ENCODE data around the gene TLR8. TPM values are rescaled to one million over a fixed set of nuclear protein-coding genes. Genes with fewer than 3 reads are reported as not detected.
A peak's percentile ranks its signal among the peaks of the same experiment; 100 is the strongest.

Gene TLR8
- total RNA-seq, 2 experiments from 2014 or later, result not detected

DNA sequence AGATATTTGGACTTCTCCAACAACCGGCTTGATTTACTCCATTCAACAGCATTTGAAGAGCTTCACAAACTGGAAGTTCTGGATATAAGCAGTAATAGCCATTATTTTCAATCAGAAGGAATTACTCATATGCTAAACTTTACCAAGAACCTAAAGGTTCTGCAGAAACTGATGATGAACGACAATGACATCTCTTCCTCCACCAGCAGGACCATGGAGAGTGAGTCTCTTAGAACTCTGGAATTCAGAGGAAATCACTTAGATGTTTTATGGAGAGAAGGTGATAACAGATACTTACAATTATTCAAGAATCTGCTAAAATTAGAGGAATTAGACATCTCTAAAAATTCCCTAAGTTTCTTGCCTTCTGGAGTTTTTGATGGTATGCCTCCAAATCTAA is 19.3 kb upstream of the TLR8 start:
- H3K4me3 Mint-ChIP-seq, result no peak overlapping the region
- H3K27me3 Mint-ChIP-seq, result peaks cover 1% of the 10 kb centered on the region
- no peak overlapping the region for H3K27ac Mint-ChIP-seq
- ChIA-PET POLR2A (no interaction called here), CTCF (interaction anchor here (0.6 kb wide), 1 partner anchor 113 kb away, joined by 3 read pairs; no protein-coding TSS in a partner anchor)
- DNase-seq, result no peak
- intact Hi-C loops (cut with micrococcal nuclease), result no loop called here
- H3K4me1 Mint-ChIP-seq (ENCODE audit: low read depth), result peaks cover 11% of the 10 kb centered on the region
- no peaks in the 10 kb centered on the region for H3K9me3 Mint-ChIP-seq
- no peaks in the 10 kb centered on the region for H3K36me3 Mint-ChIP-seq

DNA sequence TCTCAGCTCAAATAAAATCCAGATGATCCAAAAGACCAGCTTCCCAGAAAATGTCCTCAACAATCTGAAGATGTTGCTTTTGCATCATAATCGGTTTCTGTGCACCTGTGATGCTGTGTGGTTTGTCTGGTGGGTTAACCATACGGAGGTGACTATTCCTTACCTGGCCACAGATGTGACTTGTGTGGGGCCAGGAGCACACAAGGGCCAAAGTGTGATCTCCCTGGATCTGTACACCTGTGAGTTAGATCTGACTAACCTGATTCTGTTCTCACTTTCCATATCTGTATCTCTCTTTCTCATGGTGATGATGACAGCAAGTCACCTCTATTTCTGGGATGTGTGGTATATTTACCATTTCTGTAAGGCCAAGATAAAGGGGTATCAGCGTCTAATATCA is 18.7 kb upstream of the TLR8 start:
- no peak for DNase-seq
- no peaks in the 10 kb centered on the region for H3K36me3 Mint-ChIP-seq
- no peak overlapping the region for H3K27ac Mint-ChIP-seq
- POLR2A ChIA-PET, result no interaction called here
- CTCF ChIA-PET, result no interaction called here
- peaks cover 1% of the 10 kb centered on the region for H3K27me3 Mint-ChIP-seq
- no peak overlapping the region for H3K4me3 Mint-ChIP-seq
- H3K9me3 Mint-ChIP-seq, result no peaks in the 10 kb centered on the region
- intact Hi-C loops (cut with micrococcal nuclease), result no loop called here
- peaks cover 14% of the 10 kb centered on the region for H3K4me1 Mint-ChIP-seq (ENCODE audit: low read depth)

GRCh38 chrX:12890467-12890866 is 16.0 kb upstream of the TLR8 start:
- H3K27ac Mint-ChIP-seq, result no peak overlapping the region
- H3K9me3 Mint-ChIP-seq, result no peaks in the 10 kb centered on the region
- no peaks in the 10 kb centered on the region for H3K36me3 Mint-ChIP-seq
- no peak for DNase-seq
- ChIA-PET POLR2A (no interaction called here), CTCF (interaction anchor here (2.4 kb wide), 1 partner anchor 76 kb away, joined by 8 read pairs; no protein-coding TSS in a partner anchor)
- peaks cover 18% of the 10 kb centered on the region for H3K4me1 Mint-ChIP-seq (ENCODE audit: low read depth)
- intact Hi-C loops (cut with micrococcal nuclease), result no loop called here
- no peak overlapping the region for H3K4me3 Mint-ChIP-seq
- H3K27me3 Mint-ChIP-seq, result peaks cover 1% of the 10 kb centered on the region

DNA sequence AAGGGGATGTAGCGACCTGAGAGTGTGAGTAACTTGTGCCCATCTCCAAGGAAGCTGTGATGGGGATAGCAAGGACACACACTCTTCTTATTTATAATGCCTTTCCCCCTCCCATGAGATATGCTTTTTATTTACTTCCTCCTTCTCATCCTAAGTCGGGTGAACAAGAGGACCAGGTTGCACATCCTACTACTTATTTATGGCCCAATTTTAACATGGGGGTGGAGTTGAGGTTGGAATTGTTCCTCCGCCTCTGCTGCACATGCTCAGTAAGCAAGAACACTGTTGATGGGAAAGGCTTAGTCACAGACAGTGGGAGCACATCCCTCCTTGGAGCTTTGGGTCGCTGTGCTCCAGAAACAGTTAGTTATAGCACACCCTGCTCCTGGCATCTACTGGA is 15.2 kb upstream of the TLR8 start:
- no peak for DNase-seq
- CTCF ChIA-PET, result interaction anchor here (2.4 kb wide), 1 partner anchor 77 kb away, joined by 8 read pairs; no protein-coding TSS in a partner anchor
- no peak overlapping the region for H3K27ac Mint-ChIP-seq

DNA sequence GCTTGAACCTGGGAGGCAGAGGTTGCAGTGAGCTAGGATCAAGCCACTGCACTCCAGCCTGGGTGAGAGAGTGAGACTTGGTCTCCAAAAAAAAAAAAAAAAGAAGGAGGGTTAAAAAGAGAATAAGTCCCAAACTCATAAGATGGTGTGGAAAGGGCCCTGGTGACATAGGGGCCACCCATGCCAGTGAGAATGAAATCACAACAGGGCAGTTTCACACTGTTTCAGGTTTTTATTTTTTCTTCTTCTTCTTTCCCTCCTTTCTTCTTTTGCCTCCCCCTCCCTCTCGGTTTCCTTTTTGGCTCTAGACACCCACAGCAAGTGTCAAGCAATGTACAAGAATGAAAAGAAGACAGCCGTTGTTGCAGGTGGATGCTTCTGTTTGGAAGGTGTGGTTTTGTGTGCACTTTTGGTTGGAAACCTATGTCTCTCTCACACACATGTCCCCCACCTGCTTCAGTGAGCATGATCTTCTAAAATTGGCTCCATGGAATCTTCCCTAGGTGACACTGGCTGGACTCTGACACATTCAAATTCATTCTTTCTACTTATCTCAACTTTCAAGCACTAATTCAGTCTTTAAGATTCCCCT is 14.4 kb upstream of the TLR8 start:
- ChIA-PET POLR2A (no interaction called here), CTCF (interaction anchor here (1.0 to 2.4 kb wide), 2 partner anchors 78 to 101 kb away, joined by 3 to 8 read pairs; partner anchors contain the start of gene PRPS2)
- peaks cover 18% of the 10 kb centered on the region for H3K4me1 Mint-ChIP-seq (ENCODE audit: low read depth)
- DNase-seq, result no peak
- no peaks in the 10 kb centered on the region for H3K36me3 Mint-ChIP-seq
- H3K27ac Mint-ChIP-seq, result no peak overlapping the region
- no peaks in the 10 kb centered on the region for H3K9me3 Mint-ChIP-seq
- H3K27me3 Mint-ChIP-seq, result no peaks in the 10 kb centered on the region
- intact Hi-C loops (cut with micrococcal nuclease), result no loop called here
- H3K4me3 Mint-ChIP-seq, result no peak overlapping the region

More for the DNA sequence above, 15.2 kb upstream of the TLR8 start:
- intact Hi-C loops (cut with micrococcal nuclease), result no loop called here
- Mint-ChIP-seq H3K36me3 (no peaks in the 10 kb centered on the region), H3K9me3 (no peaks in the 10 kb centered on the region), H3K27me3 (peaks cover 1% of the 10 kb centered on the region), H3K4me1 (ENCODE audit: low read depth) (peaks cover 18% of the 10 kb centered on the region), H3K4me3 (no peak overlapping the region)
- POLR2A ChIA-PET, result no interaction called here

DNA sequence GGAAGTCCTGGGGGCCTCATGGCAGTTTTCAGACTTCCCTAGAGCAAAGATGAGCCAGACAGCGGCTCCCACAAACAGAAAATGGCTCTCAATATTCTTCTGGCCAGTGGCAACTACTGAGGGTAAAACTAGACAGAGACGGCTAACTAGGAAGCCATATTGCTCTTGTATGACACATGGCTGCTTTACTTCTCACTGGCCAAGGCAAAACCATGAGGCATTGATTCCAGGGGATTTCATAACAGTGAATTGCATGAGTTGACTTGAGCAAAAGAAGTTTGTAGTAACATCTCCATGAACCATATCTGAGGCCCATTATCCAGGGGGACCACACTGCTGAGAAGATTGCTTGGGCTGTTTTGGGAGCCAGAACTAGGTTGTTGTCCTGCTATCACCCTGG is 13.7 kb upstream of the TLR8 start:
- DNase-seq, result no peak
- CTCF ChIA-PET, result interaction anchor here (1.0 kb wide), 1 partner anchor 102 kb away, joined by 3 read pairs; the partner anchor contains the start of gene PRPS2
- intact Hi-C loops (cut with micrococcal nuclease), result no loop called here
- Mint-ChIP-seq H3K9me3 (no peaks in the 10 kb centered on the region), H3K27me3 (no peaks in the 10 kb centered on the region), H3K4me3 (no peak overlapping the region), H3K4me1 (ENCODE audit: low read depth) (peaks cover 18% of the 10 kb centered on the region), H3K27ac (no peak overlapping the region), H3K36me3 (no peaks in the 10 kb centered on the region)
- POLR2A ChIA-PET, result no interaction called here

GRCh38 chrX:12894074-12895030 is 12.1 kb upstream of the TLR8 start:
- no peak overlapping the region for H3K27ac Mint-ChIP-seq
- DNase-seq, result peak; percentile 51
- intact Hi-C loops (cut with micrococcal nuclease), result loop anchor here (1.0 to 2.0 kb wide), 4 partner anchors 50 to 185 kb away; no protein-coding TSS in a partner anchor
- H3K9me3 Mint-ChIP-seq, result no peaks in the 10 kb centered on the region
- no peak overlapping the region for H3K4me3 Mint-ChIP-seq
- peaks cover 18% of the 10 kb centered on the region for H3K4me1 Mint-ChIP-seq (ENCODE audit: low read depth)
- CTCF ChIA-PET, result interaction anchor here (3.2 kb wide), 1 partner anchor 79 kb away, joined by 21 read pairs; no protein-coding TSS in a partner anchor
- no peaks in the 10 kb centered on the region for H3K36me3 Mint-ChIP-seq
- POLR2A ChIA-PET, result no interaction called here
- H3K27me3 Mint-ChIP-seq, result no peaks in the 10 kb centered on the region

- ChIA-PET CTCF (interaction anchor here (3.2 kb wide), 1 partner anchor 81 kb away, joined by 21 read pairs; no protein-coding TSS in a partner anchor), POLR2A (no interaction called here)
- DNase-seq, result no peak
- H3K36me3 Mint-ChIP-seq, result no peaks in the 10 kb centered on the region
- H3K27me3 Mint-ChIP-seq, result no peaks in the 10 kb centered on the region
- H3K27ac Mint-ChIP-seq, result no peak overlapping the region
- H3K4me3 Mint-ChIP-seq, result no peak overlapping the region
- no peaks in the 10 kb centered on the region for H3K9me3 Mint-ChIP-seq
- peaks cover 14% of the 10 kb centered on the region for H3K4me1 Mint-ChIP-seq (ENCODE audit: low read depth)
- intact Hi-C loops (cut with micrococcal nuclease), result loop anchor here (2.0 kb wide), 1 partner anchor 125 kb away; no protein-coding TSS in a partner anchor
Observed at GRCh38 chrX:12895866-12896265, 10.6 kb upstream of the TLR8 start.

DNA sequence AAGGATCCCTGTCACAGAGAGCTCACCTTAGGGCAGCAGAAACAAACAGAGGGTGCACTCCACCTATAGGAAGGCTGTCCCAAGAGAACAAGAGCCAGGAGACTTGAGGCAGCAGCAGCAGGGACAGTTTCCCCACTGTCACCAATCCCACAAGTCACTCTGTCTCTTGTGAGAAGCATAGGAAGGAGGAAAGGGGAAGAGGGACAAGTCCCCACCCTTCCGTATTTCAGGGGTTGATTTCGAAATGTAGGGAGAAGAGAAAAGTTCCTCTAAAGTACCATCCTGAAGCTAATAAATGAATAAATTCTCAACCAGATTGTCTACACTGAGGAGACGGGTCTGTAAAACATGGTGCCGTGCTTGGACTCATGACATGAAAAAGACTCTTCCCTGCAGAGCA is 9.5 kb upstream of the TLR8 start:
- ChIA-PET POLR2A (no interaction called here), CTCF (interaction anchor here (0.9 to 3.1 kb wide), 3 partner anchors 82 to 195 kb away, joined by 3 to 13 read pairs (median 3); partner anchors contain the start of gene PRPS2)
- no peak for DNase-seq
- H3K4me3 Mint-ChIP-seq, result no peak overlapping the region
- H3K9me3 Mint-ChIP-seq, result no peaks in the 10 kb centered on the region
- H3K27me3 Mint-ChIP-seq, result no peaks in the 10 kb centered on the region
- peaks cover 10% of the 10 kb centered on the region for H3K4me1 Mint-ChIP-seq (ENCODE audit: low read depth)
- no peak overlapping the region for H3K27ac Mint-ChIP-seq
- no peaks in the 10 kb centered on the region for H3K36me3 Mint-ChIP-seq
- intact Hi-C loops (cut with micrococcal nuclease), result no loop called here

GRCh38 chrX:12898073-12898472 is 8.3 kb upstream of the TLR8 start:
- Mint-ChIP-seq H3K9me3 (no peaks in the 10 kb centered on the region), H3K27ac (no peak overlapping the region), H3K4me3 (no peak overlapping the region), H3K27me3 (no peaks in the 10 kb centered on the region), H3K36me3 (no peaks in the 10 kb centered on the region), H3K4me1 (ENCODE audit: low read depth) (peaks cover 6% of the 10 kb centered on the region)
- DNase-seq, result peak; percentile 19
- intact Hi-C loops (cut with micrococcal nuclease), result loop anchor here (1.0 kb wide), 1 partner anchor 84 kb away; no protein-coding TSS in a partner anchor
- POLR2A ChIA-PET, result no interaction called here
- CTCF ChIA-PET, result interaction anchor here (3.1 kb wide), 1 partner anchor 83 kb away, joined by 13 read pairs; no protein-coding TSS in a partner anchor

DNA sequence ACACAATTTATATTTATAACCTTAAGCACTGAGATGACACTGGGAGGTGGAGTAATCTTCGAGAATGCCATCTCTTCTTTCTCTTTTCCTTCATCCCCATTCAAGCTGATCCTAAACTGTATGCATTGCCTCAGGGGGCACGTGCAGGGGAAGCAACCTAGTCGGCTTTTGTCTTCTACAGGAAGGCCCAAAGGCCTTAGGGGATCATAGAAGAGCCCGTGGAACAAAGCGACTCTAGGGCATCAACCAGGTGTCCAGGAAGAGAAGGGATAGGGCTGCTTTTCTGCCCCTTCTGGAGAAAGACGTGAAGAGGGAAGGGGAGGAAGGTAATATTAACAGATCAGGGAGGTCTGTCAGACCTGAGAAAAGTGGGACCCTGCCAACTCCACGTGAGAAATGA is 6.9 kb upstream of the TLR8 start:
- Mint-ChIP-seq H3K4me1 (ENCODE audit: low read depth) (peaks cover 2% of the 10 kb centered on the region), H3K4me3 (no peak overlapping the region), H3K9me3 (no peaks in the 10 kb centered on the region), H3K27me3 (no peaks in the 10 kb centered on the region), H3K36me3 (no peaks in the 10 kb centered on the region), H3K27ac (no peak overlapping the region)
- ChIA-PET CTCF (interaction anchor here (1.7 to 3.1 kb wide), 2 partner anchors 47 to 85 kb away, joined by 3 to 13 read pairs; no protein-coding TSS in a partner anchor), POLR2A (no interaction called here)
- intact Hi-C loops (cut with micrococcal nuclease), result no loop called here
- no peak for DNase-seq

DNA sequence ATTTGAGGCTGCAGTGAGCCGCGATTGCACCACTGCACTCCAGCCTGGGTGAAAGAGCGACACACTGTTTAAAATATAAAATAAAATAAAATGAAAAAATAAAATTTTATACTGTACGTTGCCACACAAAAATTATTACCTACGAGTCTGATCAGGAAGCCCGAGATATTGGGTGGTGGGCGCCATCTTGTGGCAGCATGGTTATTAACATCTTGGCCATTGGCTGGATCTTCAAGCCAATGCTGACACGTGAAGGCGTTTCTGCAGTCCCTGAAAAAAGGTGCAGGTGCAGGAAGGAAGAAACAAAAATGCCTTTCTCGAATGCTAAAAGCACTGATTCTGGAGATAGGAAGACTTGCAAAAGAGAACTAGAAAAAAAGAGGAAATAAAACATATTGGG is 4.9 kb upstream of the TLR8 start:
- no peak overlapping the region for H3K4me3 Mint-ChIP-seq
- peaks cover 2% of the 10 kb centered on the region for H3K4me1 Mint-ChIP-seq (ENCODE audit: low read depth)
- H3K9me3 Mint-ChIP-seq, result no peaks in the 10 kb centered on the region
- intact Hi-C loops (cut with micrococcal nuclease), result no loop called here
- no peaks in the 10 kb centered on the region for H3K27me3 Mint-ChIP-seq
- no peak overlapping the region for H3K27ac Mint-ChIP-seq
- DNase-seq, result peak; percentile 73
- POLR2A ChIA-PET, result no interaction called here
- no peaks in the 10 kb centered on the region for H3K36me3 Mint-ChIP-seq
- CTCF ChIA-PET, result interaction anchor here (0.6 to 1.9 kb wide), 6 partner anchors 45 to 624 kb away, joined by 3 to 12 read pairs (median 6); no protein-coding TSS in a partner anchor

All from activated CD4-positive, alpha-beta memory T cell treated with anti-CD3 and anti-CD28 coated beads for 36 hours (primary cell).